Mucosa of stomach (tissue), 1 donor: ENCODE results near the gene MAK.
"Not testable (repeated sequence)": the region's sequence is repeated elsewhere in the genome, so short reads cannot be mapped to it uniquely, and the experiment has no call there.

Source experiments
- H3K27me3 ChIP-seq: one replicate; pipeline ENCODE4 v1.7.0; 2013; ENCODE audit warnings: mild to moderate bottlenecking, low read length; ENCODE audit not compliant: control insufficient read depth, insufficient read depth
- H3K36me3 ChIP-seq: one replicate; pipeline ENCODE4 v1.7.0; 2013; ENCODE audit warnings: low read length; ENCODE audit not compliant: control insufficient read depth, insufficient read depth
- H3K4me1 ChIP-seq: one replicate; pipeline ENCODE4 v1.7.0; 2013; ENCODE audit warnings: mild to moderate bottlenecking, low read length; ENCODE audit not compliant: control insufficient read depth, insufficient read depth
- H3K4me3 ChIP-seq: one replicate; pipeline ENCODE4 v1.7.0; 2013; ENCODE audit warnings: low read length
- H3K9ac ChIP-seq: one replicate; pipeline ENCODE4 v1.7.0; 2013; ENCODE audit warnings: mild to moderate bottlenecking, low read length, moderate library complexity
- H3K9me3 ChIP-seq: one replicate; pipeline ENCODE4 v1.7.0; 2013; ENCODE audit warnings: mild to moderate bottlenecking, low read length, moderate library complexity; ENCODE audit not compliant: control insufficient read depth
- donor health status: Pancreatic carcinoma.

The MAK gene

DNA sequence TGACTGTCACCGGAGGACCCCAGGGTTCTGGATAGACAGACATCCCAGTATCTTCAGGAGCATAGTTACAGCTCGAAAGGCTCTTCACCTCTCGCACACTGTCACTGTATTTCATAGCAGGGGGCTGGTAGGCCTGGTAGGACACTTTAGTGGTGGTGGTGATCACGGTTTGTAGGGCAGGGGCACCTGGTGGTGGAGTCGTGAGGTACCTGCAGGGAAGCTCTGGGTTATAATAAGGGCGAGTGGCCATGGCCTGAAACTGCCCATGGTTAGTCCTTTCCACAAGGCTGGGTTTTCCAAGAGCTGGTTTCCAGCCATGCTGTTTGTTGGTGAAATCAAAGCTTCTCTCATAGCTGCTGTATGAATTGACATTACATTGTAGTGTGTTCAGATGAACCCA lies 35.9 kb upstream of the MAK start:
- Histone ChIP-seq H3K9ac (no peak overlapping the region), H3K36me3 (no peaks in the 10 kb centered on the region), H3K4me3 (no peak overlapping the region), H3K9me3 (no peaks in the 10 kb centered on the region), H3K27me3 (peaks cover 2% of the 10 kb centered on the region), H3K4me1 (no peaks in the 10 kb centered on the region)

DNA sequence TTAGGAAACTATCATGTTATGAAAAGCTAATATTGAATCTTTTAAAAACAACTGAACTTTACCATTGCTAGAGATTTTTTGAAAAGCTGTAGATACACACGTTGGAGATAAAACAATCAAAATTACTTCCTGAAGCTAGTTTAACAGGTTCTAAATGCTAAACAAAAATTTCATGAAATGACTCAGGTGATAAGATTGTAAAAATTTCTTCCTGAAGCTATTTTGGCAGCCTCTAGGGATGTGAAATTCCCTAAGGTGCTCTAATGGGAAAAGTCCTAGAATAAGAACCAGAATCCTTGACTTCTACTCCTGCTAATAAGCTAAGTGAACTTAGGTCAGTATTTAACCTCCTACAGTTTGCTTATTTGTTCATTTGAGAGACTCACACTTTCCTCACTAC lies 35.0 kb upstream of the MAK start:
- Histone ChIP-seq H3K4me1 (no peaks in the 10 kb centered on the region), H3K36me3 (no peaks in the 10 kb centered on the region), H3K9me3 (no peaks in the 10 kb centered on the region), H3K4me3 (no peak overlapping the region), H3K27me3 (peaks cover under 1% of the 10 kb centered on the region), H3K9ac (no peak overlapping the region)

- Histone ChIP-seq H3K9me3 (no peaks in the 10 kb centered on the region), H3K4me3 (no peak overlapping the region), H3K9ac (no peak overlapping the region), H3K36me3 (no peaks in the 10 kb centered on the region), H3K4me1 (no peaks in the 10 kb centered on the region), H3K27me3 (no peaks in the 10 kb centered on the region)
Measured at GRCh38 chr6:10867952-10868351, 29.6 kb upstream of the MAK start.

DNA sequence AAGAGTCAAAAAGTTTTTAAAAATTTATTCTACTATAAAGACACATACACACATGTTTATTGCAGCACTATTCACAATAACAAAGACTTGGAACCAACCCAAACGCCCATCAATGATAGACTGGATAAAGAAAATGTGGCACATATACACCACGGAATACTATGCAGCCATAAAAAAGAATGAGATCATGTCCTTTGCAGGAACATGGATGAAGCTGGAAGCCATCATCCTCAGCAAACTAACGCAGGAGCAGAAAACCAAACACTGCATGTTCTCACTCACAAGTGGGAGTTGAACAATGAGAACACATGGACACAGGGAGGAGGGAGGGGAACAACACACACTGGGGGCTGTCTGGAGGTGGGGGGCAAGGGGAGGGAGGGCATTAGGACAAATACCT lies 28.4 kb upstream of the MAK start:
- H3K36me3 ChIP-seq, H3K4me1 ChIP-seq, H3K9me3 ChIP-seq, H3K9ac ChIP-seq, H3K27me3 ChIP-seq, H3K4me3 ChIP-seq: not testable (repeated sequence)

DNA sequence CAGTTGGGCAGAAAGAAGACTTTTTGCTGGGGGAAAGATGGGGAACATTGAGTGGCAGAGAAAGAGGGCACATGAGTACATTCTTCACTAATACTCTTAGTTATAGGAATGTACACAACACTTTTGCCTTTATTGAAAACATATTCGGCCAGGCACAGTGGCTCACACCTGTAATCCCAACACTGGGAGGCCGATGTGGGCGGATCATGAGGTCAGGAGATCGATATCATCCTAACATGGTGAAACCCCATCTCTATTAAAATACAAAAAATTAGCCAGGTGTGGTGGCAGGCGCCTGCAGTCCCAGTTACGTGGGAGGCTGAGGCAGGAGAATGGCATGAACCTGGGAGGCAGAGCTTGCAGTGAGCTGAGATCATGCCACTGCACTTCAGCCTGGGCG lies 24.7 kb upstream of the MAK start:
- H3K27me3 ChIP-seq, H3K9me3 ChIP-seq, H3K4me1 ChIP-seq, H3K9ac ChIP-seq, H3K36me3 ChIP-seq, H3K4me3 ChIP-seq: not testable (repeated sequence)

DNA sequence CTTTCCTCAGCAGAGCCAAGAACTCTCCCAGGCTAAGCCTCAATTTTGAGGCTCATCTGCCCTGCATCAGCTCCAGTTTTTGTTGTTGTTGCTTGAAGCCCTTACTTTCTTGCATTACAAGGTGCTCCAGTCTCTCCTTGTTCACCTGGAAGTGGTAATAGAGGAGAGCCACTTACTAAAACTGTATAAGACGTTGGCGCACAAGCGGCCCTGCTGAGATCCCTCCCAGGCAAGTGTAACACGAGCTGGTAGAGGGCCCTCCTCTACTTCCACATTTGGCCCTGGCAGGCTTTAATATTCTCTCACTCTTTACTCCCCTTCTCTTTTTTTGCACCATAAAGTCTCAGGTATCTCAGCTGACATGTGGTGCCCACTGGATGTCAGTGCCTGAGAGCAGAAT lies 24.0 kb upstream of the MAK start:
- no peaks in the 10 kb centered on the region for H3K4me1 ChIP-seq
- H3K36me3 ChIP-seq: no peaks in the 10 kb centered on the region
- H3K9ac ChIP-seq: no peak overlapping the region
- no peaks in the 10 kb centered on the region for H3K9me3 ChIP-seq
- no peak overlapping the region for H3K4me3 ChIP-seq
- no peaks in the 10 kb centered on the region for H3K27me3 ChIP-seq

DNA sequence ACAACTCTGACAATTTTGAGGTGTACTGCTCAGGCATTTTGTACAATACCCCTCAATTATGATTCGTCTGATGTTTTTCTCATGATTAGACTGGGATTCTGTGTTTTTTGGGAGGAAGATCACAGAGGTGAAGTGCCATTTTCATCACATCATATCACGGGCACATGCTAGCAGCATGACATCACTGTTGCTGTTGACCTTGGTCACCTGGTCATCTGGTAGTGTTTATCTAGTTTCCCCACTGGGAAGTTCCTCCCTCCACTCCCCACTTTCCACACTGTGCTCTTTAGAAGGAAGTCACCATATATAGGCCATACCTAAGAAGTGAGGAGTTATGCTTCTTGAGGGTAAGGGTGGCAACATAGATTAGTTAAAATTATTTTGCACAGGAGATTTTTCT lies 22.7 kb upstream of the MAK start:
- H3K36me3 ChIP-seq: no peaks in the 10 kb centered on the region
- H3K4me3 ChIP-seq: no peak overlapping the region
- no peaks in the 10 kb centered on the region for H3K4me1 ChIP-seq
- H3K27me3 ChIP-seq: no peaks in the 10 kb centered on the region
- no peak overlapping the region for H3K9ac ChIP-seq
- H3K9me3 ChIP-seq: no peaks in the 10 kb centered on the region

GRCh38 chr6:10857259-10857658 lies 18.9 kb upstream of the MAK start:
- Histone ChIP-seq H3K36me3 (no peaks in the 10 kb centered on the region), H3K9ac (no peak overlapping the region), H3K27me3 (no peaks in the 10 kb centered on the region), H3K9me3 (no peaks in the 10 kb centered on the region), H3K4me3 (no peak overlapping the region), H3K4me1 (no peaks in the 10 kb centered on the region)

- Histone ChIP-seq H3K36me3 (no peaks in the 10 kb centered on the region), H3K4me1 (no peaks in the 10 kb centered on the region), H3K4me3 (no peak overlapping the region), H3K9ac (no peak overlapping the region), H3K9me3 (no peaks in the 10 kb centered on the region), H3K27me3 (no peaks in the 10 kb centered on the region)
Measured at GRCh38 chr6:10854922-10855632, 16.7 kb upstream of the MAK start.

DNA sequence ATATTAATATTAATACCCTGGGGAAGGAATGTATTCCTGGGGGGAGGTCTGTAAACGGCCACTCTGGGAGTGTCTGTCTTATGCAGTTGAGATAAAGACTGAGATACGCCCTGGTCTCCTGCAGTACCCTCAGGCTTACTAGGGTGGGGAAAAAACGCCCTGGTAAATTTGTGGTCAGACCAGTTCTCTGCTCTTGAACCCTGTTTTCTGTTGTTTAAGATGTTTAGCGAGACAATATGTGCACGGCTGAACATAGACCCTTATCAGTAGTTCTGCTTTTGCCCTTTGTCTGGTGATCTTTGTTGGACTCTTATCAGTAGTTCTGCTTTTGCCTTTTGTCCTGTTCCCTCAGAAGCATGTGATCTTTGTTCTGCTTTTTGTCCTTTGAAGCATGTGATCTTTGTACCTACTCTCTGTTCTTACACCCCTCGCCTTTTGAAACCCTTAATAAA lies 15.5 kb upstream of the MAK start:
- not testable (repeated sequence) for H3K4me1 ChIP-seq, H3K4me3 ChIP-seq, H3K9ac ChIP-seq, H3K9me3 ChIP-seq, H3K36me3 ChIP-seq, H3K27me3 ChIP-seq

GRCh38 chr6:10852361-10852960 lies 14.1 kb upstream of the MAK start:
- Histone ChIP-seq H3K4me3 (no peak overlapping the region), H3K36me3 (no peaks in the 10 kb centered on the region), H3K9ac (no peak overlapping the region), H3K27me3 (no peaks in the 10 kb centered on the region), H3K4me1 (no peaks in the 10 kb centered on the region), H3K9me3 (no peaks in the 10 kb centered on the region)

- Histone ChIP-seq H3K9me3 (no peaks in the 10 kb centered on the region), H3K9ac (no peak overlapping the region), H3K27me3 (no peaks in the 10 kb centered on the region), H3K4me3 (no peak overlapping the region), H3K36me3 (no peaks in the 10 kb centered on the region), H3K4me1 (no peaks in the 10 kb centered on the region)
Measured at GRCh38 chr6:10850728-10851127, 12.4 kb upstream of the MAK start.

DNA sequence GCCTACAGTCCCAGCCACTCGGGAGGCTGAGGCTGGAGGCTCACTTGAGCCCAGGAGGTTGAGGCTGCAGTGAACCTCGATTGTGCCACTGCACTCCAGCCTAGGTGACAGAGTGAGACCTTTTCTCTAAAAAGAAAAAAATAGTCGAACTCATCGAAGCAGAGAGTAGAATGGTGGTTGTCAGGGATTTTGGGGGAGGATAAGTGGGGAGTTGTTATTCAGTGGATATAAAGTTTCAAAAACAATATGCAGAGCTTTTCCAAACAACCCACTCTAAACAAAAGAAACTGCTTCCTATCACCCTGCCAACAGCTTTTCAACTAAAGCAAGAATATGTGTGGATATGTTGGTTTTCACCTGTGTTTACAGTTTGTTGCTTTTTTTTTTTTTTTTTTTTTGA lies 11.6 kb upstream of the MAK start:
- H3K4me1 ChIP-seq: no peaks in the 10 kb centered on the region
- no peaks in the 10 kb centered on the region for H3K36me3 ChIP-seq
- no peaks in the 10 kb centered on the region for H3K9me3 ChIP-seq
- no peak overlapping the region for H3K9ac ChIP-seq
- no peak overlapping the region for H3K4me3 ChIP-seq
- H3K27me3 ChIP-seq: no peaks in the 10 kb centered on the region
